Ovary (tissue), 9 donors: ENCODE results near the gene CCDC171. TPM values are rescaled to one million over a fixed set of nuclear protein-coding genes. Genes with fewer than 3 reads are reported as not detected.

Experiments used
- DNase-seq, 5 donors: peaks; one replicate each; pipeline ENCODE4 v3.0.0-alpha.2; 2019 to 2020
- H3K27ac ChIP-seq, 2 donors: fragments of 200-600 bp; one replicate each; pipeline versions ENCODE4 v1.5.1 to v1.8.0; 2019 to 2022
- H3K27me3 ChIP-seq: fragments of 200-600 bp; one replicate; pipeline ENCODE4 v1.8.0; 2022
- H3K36me3 ChIP-seq: fragments of 200-600 bp; sonication (generic); one replicate; pipeline ENCODE4 v1.5.1; 2019
- H3K4me1 ChIP-seq: one replicate; pipeline ENCODE4 v1.8.1; 2013; ENCODE audit warnings: mild to moderate bottlenecking, moderate library complexity; ENCODE audit not compliant: insufficient read depth
- H3K4me3 ChIP-seq: fragments of 200-600 bp; sonication (generic); one replicate; pipeline ENCODE4 v1.5.1; 2017
- H3K9me3 ChIP-seq, 2 donors: fragments of 200-600 bp in 1 of 2; sonication (generic) in 1 of 2; one replicate each; pipeline versions ENCODE4 v1.5.1 to v1.8.1; 2013 to 2019; ENCODE audit warnings: mild to moderate bottlenecking in 1 of 2, moderate library complexity in 1 of 2
- CTCF ChIP-seq, 3 donors: fragments of 450-650 bp in 2 of 3; fragments of 200-600 bp in 1 of 3; IDR thresholded peaks; one replicate each; pipeline versions ENCODE4 v1.5.1 to v1.8.0; 2016 to 2022; ENCODE audit warnings: antibody characterized with exemption in 3 of 3, mild to moderate bottlenecking in 1 of 3
- EP300 ChIP-seq: sonication (generic); formaldehyde crosslinking; IDR thresholded peaks from one replicate; pipeline ENCODE4 v1.6.1; 2017; ENCODE audit warnings: antibody characterized with exemption
- POLR2A ChIP-seq: fragments of 450-650 bp; IDR thresholded peaks from one replicate; pipeline ENCODE4 v1.6.1; 2017; ENCODE audit warnings: antibody characterized with exemption, mild to moderate bottlenecking, moderate library complexity
- WGBS, 3 donors: extraction: QIAGEN DNeasy Blood & Tissue Kit in 1 of 3; methylation state at CpG; one replicate each; pipeline versions ENCODE4 v1.1.5 to v1.1.7; 2013 to 2017; 5-methylcytosine and 5-hydroxymethylcytosine counted together
- intact Hi-C, 4 donors: fragments of 100-400 bp; cut with DNase I; formaldehyde crosslinking; loops; one replicate each; pipeline versions ENCODE4 v1.11.0 to v1.15.1; 2022 to 2023
- polyA plus RNA-seq, 2 donors: library from polyadenylated mRNA; stranded (reverse); fragments of 200-250 nt in 1 of 2; fragments of 350-450 nt in 1 of 2; fragmentation: Illumina TruSeq in 1 of 2; extraction: RNeasy Lipid Tissue Mini Kit (QIAGEN cat#74804) in 1 of 2; gene quantifications; one replicate each; pipeline ENCODE4 v1.2.3, GENCODE V29; 2013 to 2014
- total RNA-seq, 7 donors: library from RNA; depleted of rRNA in 2 of 7; stranded (reverse); fragments of >200 nt in 2 of 7; fragmentation: NEBNext Ultra II Directional in 3 of 7; extraction: Animal tissue kit (Norgen Biotek cat#: 25700) in 3 of 7; gene quantifications; one replicate each; pipeline versions ENCODE4 v1.1.0 to v1.2.4, GENCODE V29; 2016 to 2023
- donor health status: DM: no; HTN: no; CAD: no; lungs with moderate emphysema.
- donor health status: DM: no; HTN: no; CAD: no.
- donor health status: Bipolar disorder and iron deficiency.
- donor health status: DM: yes; HTN: yes; CAD: no.
- donor health status: DM: no; HTN: no; CAD: no.
- donor health status: DM: yes; HTN: yes; CAD: no.

Gene CCDC171
- total and polyA plus RNA-seq, 9 donors = 2.0 to 6.1 (median 5.0) TPM

DNA sequence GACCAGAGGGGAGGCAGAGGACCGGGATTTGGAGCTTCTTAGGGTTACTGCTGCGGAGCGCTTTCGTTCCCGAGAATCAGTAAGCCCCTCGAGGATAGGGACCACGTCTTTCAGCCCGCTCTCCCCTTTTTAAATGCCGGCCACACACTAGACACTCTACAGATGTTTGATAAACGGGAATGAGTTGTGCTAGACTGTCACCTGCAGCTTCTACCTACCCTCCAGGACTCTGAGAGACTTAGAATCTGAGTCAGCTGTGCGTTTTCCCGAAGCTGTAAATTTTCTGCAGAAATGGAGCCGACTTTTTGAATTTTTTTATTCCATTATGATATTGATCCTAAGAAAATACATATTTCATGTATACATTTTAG, 670 bp downstream of the CCDC171 start:
- H3K27me3 ChIP-seq = no peaks in the 10 kb centered on the region
- 0 to 2% (median 1%) methylated on average over 12 to 13 of the region's 13 CpGs for WGBS, 3 donors
- intact Hi-C loops = no loop called here
- H3K27ac ChIP-seq = peak overlapping the region; percentile 79 to 94
- no peaks in the 10 kb centered on the region for H3K4me1 ChIP-seq
- no peak for TF ChIP-seq EP300
- no peak for TF ChIP-seq CTCF (IDR thresholded peaks at IDR 0.05)
- TF ChIP-seq POLR2A = no peak
- peak overlapping the region; percentile 78 for H3K4me3 ChIP-seq
- H3K36me3 ChIP-seq = no peaks in the 10 kb centered on the region
- no peak for DNase-seq
- H3K9me3 ChIP-seq = no peaks in the 10 kb centered on the region

DNA sequence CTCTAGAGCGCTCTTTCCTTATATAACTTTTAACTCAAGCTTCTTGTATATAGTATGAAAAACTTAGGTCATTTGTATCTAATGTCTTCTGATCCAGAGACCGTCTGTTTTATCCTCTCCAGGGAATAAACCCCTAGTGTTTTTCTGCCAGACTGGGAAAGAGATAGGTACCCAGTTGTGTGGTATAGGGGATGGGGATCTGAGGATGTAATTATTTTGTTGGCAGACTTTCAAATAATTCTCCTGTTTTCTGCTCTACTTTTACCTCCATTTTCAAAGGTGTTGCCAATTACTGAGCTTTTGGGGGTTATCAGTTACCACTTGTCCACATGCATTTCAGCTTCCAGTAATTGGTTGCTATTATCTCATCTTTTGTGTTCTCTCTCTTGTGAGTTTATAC, 17.9 kb downstream of the CCDC171 start:
- Histone ChIP-seq H3K9me3 (no peaks in the 10 kb centered on the region), H3K36me3 (no peaks in the 10 kb centered on the region), H3K4me1 (no peaks in the 10 kb centered on the region), H3K4me3 (no peak overlapping the region), H3K27ac (no peak overlapping the region), H3K27me3 (peaks cover 3% of the 10 kb centered on the region)
- no peak for DNase-seq
- WGBS, 3 donors = 91 to 94% (median 93%) methylated on average over 2 of the region's 2 CpGs
- intact Hi-C loops = no loop called here
- TF ChIP-seq EP300 = no peak
- no peak for TF ChIP-seq CTCF (IDR thresholded peaks at IDR 0.05)
- TF ChIP-seq POLR2A = no peak

DNA sequence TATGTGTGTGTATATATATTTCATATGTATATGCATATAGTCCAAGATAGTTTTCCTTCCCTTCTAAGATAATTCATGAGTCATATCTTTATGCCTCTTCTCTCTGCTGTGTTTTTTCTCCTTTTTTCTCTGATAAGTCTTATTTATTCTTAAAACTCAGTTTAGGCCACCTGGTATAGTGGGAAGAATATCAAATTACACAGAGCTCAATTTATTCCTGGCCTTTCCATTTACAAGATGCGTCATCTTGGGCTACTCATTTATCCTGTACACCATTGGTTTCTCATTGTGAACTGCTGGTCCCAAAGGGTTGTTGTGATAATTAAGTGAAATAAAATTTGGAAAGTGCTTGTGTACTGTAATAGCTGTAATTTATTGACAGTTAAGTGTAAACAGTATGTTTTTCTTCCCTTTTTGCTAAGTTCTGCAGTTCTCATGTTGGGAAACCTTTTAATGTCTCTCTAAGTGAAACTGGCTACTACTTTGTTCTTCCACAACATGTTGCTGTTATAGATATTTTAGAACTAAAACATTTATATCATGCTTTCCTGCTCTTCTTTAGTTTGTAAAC, 19.4 kb downstream of the CCDC171 start:
- H3K36me3 ChIP-seq = no peaks in the 10 kb centered on the region
- intact Hi-C loops = no loop called here
- H3K4me3 ChIP-seq = no peak overlapping the region
- peaks cover 3% of the 10 kb centered on the region for H3K27me3 ChIP-seq
- TF ChIP-seq CTCF (IDR thresholded peaks at IDR 0.05) = no peak
- no peak for TF ChIP-seq EP300
- no peak for TF ChIP-seq POLR2A
- no peaks in the 10 kb centered on the region for H3K9me3 ChIP-seq
- H3K4me1 ChIP-seq = no peaks in the 10 kb centered on the region
- DNase-seq = no peak
- H3K27ac ChIP-seq = no peak overlapping the region
- 64 to 91% (median 89%) methylated on average over 1 of the region's 1 CpG for whole genome bisulfite sequencing, 3 donors

GRCh38 chr9:15576350-15577050, 23.7 kb downstream of the CCDC171 start:
- no peak for DNase-seq
- Histone ChIP-seq H3K9me3 (no peaks in the 10 kb centered on the region), H3K4me1 (no peaks in the 10 kb centered on the region), H3K4me3 (no peak overlapping the region), H3K27me3 (peaks cover 2% of the 10 kb centered on the region), H3K36me3 (no peaks in the 10 kb centered on the region), H3K27ac (no peak overlapping the region)
- WGBS, 3 donors = 47 to 62% (median 53%) methylated on average over 8 of the region's 8 CpGs
- TF ChIP-seq EP300 (no peak), CTCF (IDR thresholded peaks at IDR 0.05) (no peak), POLR2A (no peak)
- intact Hi-C loops = no loop called here
